Retinal pigment epithelial cell (primary cell): ENCODE results near the gene SLX1A.
"Not testable (repeated sequence)": the region's sequence is repeated elsewhere in the genome, so short reads cannot be mapped to it uniquely, and the experiment has no call there.

Source experiments
- DNase-seq: peaks from one replicate; pipeline ENCODE4 v3.0.0-alpha.2; 2010; ENCODE audit warnings: low read depth
- H3K4me3 ChIP-seq: 2 replicates; pipeline ENCODE4 v1.5.1; 2011; ENCODE audit warnings: mild to moderate bottlenecking, low read length, control low read depth, moderate library complexity
- TF ChIP-seq, protein P1 (sequence below): conservative IDR thresholded peaks from 2 replicates; pipeline ENCODE4 v1.5.1; 2011; ENCODE audit warnings: low read depth, low read length, control low read depth, inconsistent platforms

The SLX1A gene

DNA sequence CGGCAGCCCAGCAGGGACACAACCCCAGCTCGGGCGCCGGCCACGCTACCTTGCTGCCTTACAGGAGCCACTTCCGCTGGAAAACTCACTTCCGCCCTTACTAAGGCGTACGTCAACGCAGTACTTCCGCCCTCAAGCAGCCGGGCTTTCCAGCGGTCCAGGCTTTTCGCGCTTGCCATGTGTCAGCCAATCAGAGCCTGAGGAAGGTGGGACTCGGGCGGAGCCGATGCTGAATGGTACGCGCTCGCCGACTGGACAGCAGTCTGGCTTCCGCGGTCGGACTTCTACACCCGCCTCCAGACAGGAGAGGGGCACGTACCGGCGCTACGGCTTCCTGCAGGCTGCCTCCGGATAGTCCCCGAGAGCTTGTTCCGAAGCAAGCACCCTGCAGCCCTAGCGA, at the start of gene SLX1A, which contains the start of gene BOLA2B:
Gene SLX1A, plus strand, starts transcription at position 261 of the 400 bp plus-strand sequence. CDS start 210 bp downstream, outside the sequence.
Gene BOLA2B, minus strand, starts transcription at position 52 of the 400 bp plus-strand sequence. CDS start 71 bp downstream, outside the sequence.
- not testable (repeated sequence) for DNase-seq
- peak within 1 kb of the TSS; percentile 42 for H3K4me3 ChIP-seq

DNA sequence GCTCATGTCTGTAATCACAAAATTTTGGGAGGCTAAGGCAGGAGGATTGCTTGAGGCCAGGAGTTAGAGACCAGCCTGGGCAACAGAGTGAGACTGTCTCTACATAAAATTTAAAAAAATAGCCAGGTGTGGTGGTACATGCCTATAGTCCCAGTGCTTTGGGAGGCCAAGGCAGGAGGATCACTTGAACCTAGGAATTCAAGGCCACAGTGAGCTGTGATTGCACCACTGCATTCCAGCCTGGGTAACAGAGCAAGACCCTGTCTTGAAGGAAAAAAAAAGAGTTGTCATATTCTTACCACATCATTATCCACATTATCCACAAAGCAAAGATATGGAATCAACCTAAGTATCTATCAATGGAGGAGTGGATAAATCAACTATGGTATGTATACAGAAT, 49.7 kb upstream of the SLX1A start:
- no peak for DNase-seq
- TF ChIP-seq, protein P1, sequence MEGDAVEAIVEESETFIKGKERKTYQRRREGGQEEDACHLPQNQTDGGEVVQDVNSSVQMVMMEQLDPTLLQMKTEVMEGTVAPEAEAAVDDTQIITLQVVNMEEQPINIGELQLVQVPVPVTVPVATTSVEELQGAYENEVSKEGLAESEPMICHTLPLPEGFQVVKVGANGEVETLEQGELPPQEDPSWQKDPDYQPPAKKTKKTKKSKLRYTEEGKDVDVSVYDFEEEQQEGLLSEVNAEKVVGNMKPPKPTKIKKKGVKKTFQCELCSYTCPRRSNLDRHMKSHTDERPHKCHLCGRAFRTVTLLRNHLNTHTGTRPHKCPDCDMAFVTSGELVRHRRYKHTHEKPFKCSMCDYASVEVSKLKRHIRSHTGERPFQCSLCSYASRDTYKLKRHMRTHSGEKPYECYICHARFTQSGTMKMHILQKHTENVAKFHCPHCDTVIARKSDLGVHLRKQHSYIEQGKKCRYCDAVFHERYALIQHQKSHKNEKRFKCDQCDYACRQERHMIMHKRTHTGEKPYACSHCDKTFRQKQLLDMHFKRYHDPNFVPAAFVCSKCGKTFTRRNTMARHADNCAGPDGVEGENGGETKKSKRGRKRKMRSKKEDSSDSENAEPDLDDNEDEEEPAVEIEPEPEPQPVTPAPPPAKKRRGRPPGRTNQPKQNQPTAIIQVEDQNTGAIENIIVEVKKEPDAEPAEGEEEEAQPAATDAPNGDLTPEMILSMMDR: no peak
- H3K4me3 ChIP-seq: no peak overlapping the region

DNA sequence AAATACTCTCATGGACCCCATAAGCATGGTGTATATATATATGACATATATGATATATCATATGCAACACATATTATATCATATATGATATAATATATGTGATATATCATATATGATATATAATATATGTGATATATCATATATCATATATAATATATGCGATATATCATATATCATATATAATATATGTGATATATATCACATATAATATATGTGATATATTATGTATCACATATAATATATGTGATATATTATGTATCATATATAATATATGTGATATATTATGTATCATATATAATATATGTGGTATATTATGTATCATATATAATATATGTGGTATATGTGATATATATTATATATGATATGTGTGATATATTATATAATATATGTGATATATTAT, 48.8 kb upstream of the SLX1A start:
- no peak for DNase-seq
- no peak overlapping the region for H3K4me3 ChIP-seq
- TF ChIP-seq, protein P1: no peak

DNA sequence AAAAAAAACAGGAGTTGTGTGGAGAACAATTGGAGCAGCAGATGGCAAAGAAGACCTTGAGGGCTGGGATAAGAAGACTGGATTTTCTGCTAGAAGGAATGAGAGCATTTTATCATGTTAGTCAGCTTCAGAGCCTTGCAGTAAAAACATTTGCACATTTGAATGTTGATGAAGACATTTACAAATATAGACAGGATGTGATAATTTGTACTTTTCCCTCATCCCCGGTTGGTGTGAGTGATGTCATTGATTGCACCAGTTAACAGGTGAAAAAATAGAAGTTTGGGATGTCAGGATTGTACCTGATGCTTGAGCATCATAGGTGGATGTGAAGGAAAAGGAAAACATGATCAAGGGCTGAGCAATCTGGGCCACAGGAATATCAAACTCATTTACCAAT, 48.0 kb upstream of the SLX1A start:
- TF ChIP-seq, protein P1: no peak
- H3K4me3 ChIP-seq: no peak overlapping the region
- no peak for DNase-seq

DNA sequence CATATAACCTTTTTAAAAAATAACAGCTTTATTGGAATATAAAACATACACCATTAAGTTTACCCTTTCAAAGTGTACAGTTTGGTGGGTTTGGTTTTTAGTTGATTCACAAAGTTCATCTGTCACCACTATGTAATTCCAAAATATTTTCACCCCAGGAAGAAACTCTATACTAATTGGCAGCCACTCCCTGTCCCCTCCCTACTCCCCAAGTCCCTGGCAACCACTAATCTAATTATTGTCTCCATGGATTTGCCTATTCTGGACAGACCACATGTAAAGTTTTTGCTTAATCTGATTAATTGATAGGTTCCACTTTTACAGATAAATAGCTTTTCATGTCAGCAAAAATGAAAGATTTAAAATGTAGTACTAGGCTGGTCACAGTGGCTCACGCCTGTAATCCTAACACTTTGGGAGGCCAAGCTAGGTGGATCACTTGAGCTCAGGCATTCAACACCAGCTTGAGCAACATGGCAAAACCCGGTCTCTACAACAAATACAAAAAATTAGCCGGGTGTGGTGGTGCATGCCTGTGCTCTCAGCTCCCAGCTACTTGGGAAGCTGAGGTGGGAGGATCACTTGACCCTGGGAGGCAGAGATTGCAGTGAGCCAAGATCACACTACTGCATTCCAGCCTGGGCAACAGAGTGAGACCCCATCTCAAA, 45.7 kb upstream of the SLX1A start:
- TF ChIP-seq, protein P1: no peak
- no peak overlapping the region for H3K4me3 ChIP-seq
- no peak for DNase-seq

DNA sequence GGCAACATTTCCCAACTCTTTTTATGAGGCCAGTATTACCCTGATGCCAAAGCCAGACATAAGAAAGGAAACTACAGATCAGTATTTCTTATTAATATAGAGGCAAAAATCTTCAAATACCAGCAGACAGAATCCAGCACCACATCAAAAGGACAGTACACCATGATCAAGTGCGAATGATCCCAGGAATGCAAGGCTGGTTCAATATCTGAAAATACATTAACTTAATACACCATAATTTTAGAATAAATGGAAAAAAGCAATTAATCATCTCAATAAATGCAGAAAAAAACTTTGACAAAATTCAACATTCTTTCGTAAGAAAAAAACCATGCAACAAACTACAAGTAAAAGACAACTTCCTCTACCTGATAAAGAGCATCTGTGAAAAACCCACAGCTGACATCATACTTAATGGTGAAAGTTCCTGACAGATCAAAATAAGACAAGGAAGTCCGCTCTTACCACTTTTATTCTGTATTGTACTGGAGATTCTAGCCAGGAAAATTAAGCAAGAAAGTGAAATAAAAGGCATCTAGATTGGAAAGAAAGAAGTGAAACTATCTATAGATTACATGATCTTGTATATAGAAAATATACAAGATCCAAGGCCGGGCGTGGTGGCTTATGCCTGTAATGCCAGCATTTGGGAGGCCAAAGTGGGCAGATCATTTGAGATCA, 44.3 kb upstream of the SLX1A start:
- no peak overlapping the region for H3K4me3 ChIP-seq
- DNase-seq: no peak
- TF ChIP-seq, protein P1: no peak

DNA sequence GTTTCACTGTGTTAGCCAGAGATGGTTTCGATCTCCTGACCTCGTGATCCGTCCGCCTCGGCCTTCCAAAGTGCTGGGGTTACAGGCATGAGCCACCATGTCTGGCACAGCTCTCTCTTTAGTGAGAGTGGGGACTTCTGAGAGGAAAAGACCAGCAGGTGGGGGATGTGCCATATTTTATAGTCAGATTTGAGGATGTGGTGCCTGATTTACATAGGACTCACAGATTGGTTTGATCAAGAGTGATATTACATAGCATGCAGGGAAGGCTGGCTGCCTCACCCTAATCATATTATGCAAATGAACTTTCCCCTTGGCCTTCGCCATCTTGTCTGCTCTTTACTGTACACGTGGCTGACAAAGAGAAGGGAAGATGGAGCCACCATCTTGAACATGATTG, 42.6 kb upstream of the SLX1A start:
- no peak for DNase-seq
- TF ChIP-seq, protein P1: no peak

More for the DNA sequence above, 42.6 kb upstream of the SLX1A start:
- no peak overlapping the region for H3K4me3 ChIP-seq
